ENCODE results near the gene FOXD2.

Gene FOXD2

DNA sequence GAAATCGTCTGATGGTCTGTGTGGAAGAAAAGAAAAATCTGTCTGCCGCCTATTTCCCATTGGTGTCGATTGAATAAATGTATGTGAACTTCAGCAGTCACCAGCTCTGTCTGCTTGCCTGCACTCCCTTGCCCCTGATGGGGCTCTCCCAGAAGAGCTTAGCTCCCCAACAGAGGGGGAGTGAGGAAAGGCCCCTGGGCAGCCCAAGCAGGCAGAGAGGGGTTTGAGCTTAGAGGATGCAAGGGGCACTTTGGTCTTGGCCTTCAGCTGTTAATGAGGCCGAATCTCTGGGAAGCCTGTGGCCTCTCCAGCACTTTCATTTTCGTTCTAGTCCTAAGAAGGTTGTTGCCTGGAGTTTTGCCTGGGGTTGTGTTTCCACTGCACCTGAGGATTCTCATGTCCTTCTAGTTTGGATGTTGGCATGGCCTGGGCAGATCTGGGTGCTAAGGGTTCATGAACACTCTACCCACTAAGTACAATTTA, 2.8 kb downstream of the FOXD2 start:
- H3K36me3 Mint-ChIP-seq (ENCODE audit: low read depth), result peaks cover 3% of the 10 kb centered on the region
- no peak for DNase-seq (ENCODE audit: low spot score)
- no peak overlapping the region for H3K4me3 Mint-ChIP-seq
- no peaks in the 10 kb centered on the region for H3K9me3 Mint-ChIP-seq
- peaks cover 16% of the 10 kb centered on the region for H3K4me1 Mint-ChIP-seq (ENCODE audit: low read depth)
- H3K27me3 Mint-ChIP-seq (ENCODE audit: low read depth), result peaks cover 9% of the 10 kb centered on the region
- H3K27ac Mint-ChIP-seq, result no peak overlapping the region

GRCh38 chr1:47441450-47442106, 3.7 kb downstream of the FOXD2 start:
- DNase-seq (ENCODE audit: low spot score), result no peak
- Mint-ChIP-seq H3K27me3 (ENCODE audit: low read depth) (peaks cover 3% of the 10 kb centered on the region), H3K4me3 (no peak overlapping the region), H3K27ac (no peak overlapping the region), H3K36me3 (ENCODE audit: low read depth) (no peaks in the 10 kb centered on the region), H3K9me3 (no peaks in the 10 kb centered on the region), H3K4me1 (ENCODE audit: low read depth) (peaks cover 10% of the 10 kb centered on the region)

DNA sequence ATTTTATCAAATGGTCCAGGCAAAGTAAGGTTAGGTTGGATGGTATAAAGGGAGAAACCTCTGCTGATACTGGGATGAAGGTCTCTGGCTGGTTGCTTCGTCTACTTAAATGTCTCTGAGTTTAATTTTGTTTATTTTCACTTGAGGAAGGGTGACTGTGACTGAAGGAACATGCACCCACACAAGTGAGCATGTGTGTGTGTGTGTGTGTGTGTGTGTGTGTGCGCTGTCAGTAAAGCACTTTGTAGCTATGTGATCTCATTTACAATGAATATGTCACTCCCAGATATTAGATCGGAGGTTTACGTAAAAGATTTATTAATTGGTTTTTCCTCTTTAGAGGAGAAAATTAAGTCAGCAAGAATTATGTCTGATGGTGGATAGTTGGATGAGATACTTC, 4.4 kb downstream of the FOXD2 start:
- Mint-ChIP-seq H3K27ac (no peak overlapping the region), H3K4me3 (no peak overlapping the region), H3K4me1 (ENCODE audit: low read depth) (peaks cover 9% of the 10 kb centered on the region), H3K36me3 (ENCODE audit: low read depth) (no peaks in the 10 kb centered on the region), H3K27me3 (ENCODE audit: low read depth) (peaks cover 2% of the 10 kb centered on the region), H3K9me3 (no peaks in the 10 kb centered on the region)
- no peak for DNase-seq (ENCODE audit: low spot score)

DNA sequence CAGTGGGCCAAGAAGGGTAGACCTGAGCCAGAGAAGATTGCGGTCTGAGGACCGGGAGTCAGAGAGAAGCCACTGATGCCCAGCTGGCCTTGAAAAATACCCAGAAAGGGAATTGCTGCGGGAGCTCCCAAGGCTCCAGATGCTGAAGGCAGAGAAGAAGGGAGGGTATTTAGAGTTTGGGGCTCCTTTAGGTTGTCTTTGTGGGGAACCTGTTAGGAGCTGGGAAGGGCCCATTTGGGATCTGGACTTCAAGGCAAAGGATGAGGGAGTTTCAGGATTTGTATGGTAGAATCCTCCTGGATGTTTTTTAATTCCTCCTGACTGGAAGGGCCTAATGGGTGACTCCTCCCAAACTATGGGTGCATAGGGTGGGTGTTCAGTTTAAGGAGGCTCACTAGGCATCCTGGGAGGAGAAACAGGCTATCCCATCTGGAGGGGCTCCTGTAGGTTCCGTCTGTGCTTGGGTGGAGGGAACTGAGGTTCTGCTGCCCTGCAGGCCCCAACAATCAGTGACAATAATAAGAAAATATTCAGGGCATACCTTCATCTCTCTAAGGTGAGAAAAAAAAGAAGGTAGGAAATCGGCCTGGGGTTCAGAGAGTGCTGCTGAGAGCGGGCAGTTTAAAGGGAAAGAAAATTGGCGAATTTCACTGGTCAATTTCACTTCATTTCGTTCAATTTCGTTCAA, 5.1 kb downstream of the FOXD2 start:
- peak overlapping the region; percentile 19 for H3K27ac Mint-ChIP-seq
- no peak overlapping the region for H3K4me3 Mint-ChIP-seq
- no peak for DNase-seq (ENCODE audit: low spot score)
- no peaks in the 10 kb centered on the region for H3K36me3 Mint-ChIP-seq (ENCODE audit: low read depth)
- H3K27me3 Mint-ChIP-seq (ENCODE audit: low read depth), result peaks cover 2% of the 10 kb centered on the region
- H3K9me3 Mint-ChIP-seq, result no peaks in the 10 kb centered on the region
- H3K4me1 Mint-ChIP-seq (ENCODE audit: low read depth), result peaks cover 9% of the 10 kb centered on the region

- Mint-ChIP-seq H3K4me1 (ENCODE audit: low read depth) (peaks cover 9% of the 10 kb centered on the region), H3K9me3 (no peaks in the 10 kb centered on the region), H3K4me3 (peak overlapping the region; percentile 72), H3K36me3 (ENCODE audit: low read depth) (no peaks in the 10 kb centered on the region), H3K27me3 (ENCODE audit: low read depth) (no peaks in the 10 kb centered on the region), H3K27ac (peak overlapping the region; percentile 60)
- DNase-seq (ENCODE audit: low spot score), result no peak
Observed at GRCh38 chr1:47443530-47444296, 5.9 kb downstream of the FOXD2 start.

GRCh38 chr1:47444297-47444561, 6.4 kb downstream of the FOXD2 start:
- no peak for DNase-seq (ENCODE audit: low spot score)
- Mint-ChIP-seq H3K4me1 (ENCODE audit: low read depth) (peaks cover 9% of the 10 kb centered on the region), H3K27ac (peak overlapping the region; percentile 60), H3K4me3 (peak overlapping the region; percentile 72), H3K9me3 (no peaks in the 10 kb centered on the region), H3K27me3 (ENCODE audit: low read depth) (no peaks in the 10 kb centered on the region), H3K36me3 (ENCODE audit: low read depth) (no peaks in the 10 kb centered on the region)

- Mint-ChIP-seq H3K36me3 (ENCODE audit: low read depth) (no peaks in the 10 kb centered on the region), H3K4me3 (peak overlapping the region; percentile 72), H3K27me3 (ENCODE audit: low read depth) (no peaks in the 10 kb centered on the region), H3K27ac (peak overlapping the region; percentile 60), H3K4me1 (ENCODE audit: low read depth) (peaks cover 9% of the 10 kb centered on the region), H3K9me3 (no peaks in the 10 kb centered on the region)
- peak; percentile 43 for DNase-seq (ENCODE audit: low spot score)
Observed at GRCh38 chr1:47444562-47445465, 7.0 kb downstream of the FOXD2 start.

- H3K9me3 Mint-ChIP-seq, result no peaks in the 10 kb centered on the region
- H3K27ac Mint-ChIP-seq, result no peak overlapping the region
- H3K4me3 Mint-ChIP-seq, result peak overlapping the region; percentile 30
- H3K27me3 Mint-ChIP-seq (ENCODE audit: low read depth), result peaks cover 10% of the 10 kb centered on the region
- H3K4me1 Mint-ChIP-seq (ENCODE audit: low read depth), result peaks cover 9% of the 10 kb centered on the region
- no peak for DNase-seq (ENCODE audit: low spot score)
- no peaks in the 10 kb centered on the region for H3K36me3 Mint-ChIP-seq (ENCODE audit: low read depth)
Observed at GRCh38 chr1:47445823-47446550, 8.1 kb downstream of the FOXD2 start.

DNA sequence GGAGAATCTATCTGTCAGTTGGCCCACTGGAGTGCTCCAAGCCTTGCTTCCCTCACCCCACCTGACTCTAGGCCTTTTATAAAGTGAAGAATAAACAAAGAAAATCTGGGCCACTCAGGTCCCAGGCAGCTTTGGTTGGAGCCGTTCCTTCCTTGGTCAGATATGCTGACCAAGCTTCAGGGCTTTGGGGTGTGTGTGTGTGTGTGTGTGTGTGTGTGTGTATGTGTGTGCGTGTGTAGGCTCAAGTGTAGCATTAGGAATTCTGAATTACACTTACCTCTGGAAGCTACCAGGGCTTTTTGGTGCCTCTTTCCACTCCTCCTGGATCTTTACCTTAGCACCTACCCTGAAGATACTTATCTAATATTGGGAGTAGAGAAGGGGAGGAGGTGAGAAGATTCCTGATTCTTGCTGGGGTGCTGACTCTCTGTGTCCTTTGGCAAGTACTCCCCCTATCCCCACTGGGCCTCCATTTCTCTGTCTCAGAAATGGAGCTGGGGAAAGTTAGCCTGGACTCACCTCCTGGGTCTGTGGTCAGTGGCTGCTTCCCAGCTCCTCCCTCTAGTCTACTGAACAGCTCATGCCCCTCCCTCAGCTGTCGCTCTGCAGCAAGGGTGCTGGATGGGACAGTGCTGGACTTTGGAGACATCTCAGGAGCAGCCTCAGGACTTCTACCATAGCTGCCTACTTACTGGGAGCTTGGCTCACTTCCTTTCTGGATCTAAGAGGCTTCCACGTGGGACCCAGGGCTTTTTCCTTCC, 10.8 kb downstream of the FOXD2 start:
- no peak overlapping the region for H3K27ac Mint-ChIP-seq
- H3K4me1 Mint-ChIP-seq (ENCODE audit: low read depth), result peaks cover 9% of the 10 kb centered on the region
- DNase-seq (ENCODE audit: low spot score), result no peak
- H3K9me3 Mint-ChIP-seq, result no peaks in the 10 kb centered on the region
- no peak overlapping the region for H3K4me3 Mint-ChIP-seq
- peaks cover 30% of the 10 kb centered on the region for H3K27me3 Mint-ChIP-seq (ENCODE audit: low read depth)
- no peaks in the 10 kb centered on the region for H3K36me3 Mint-ChIP-seq (ENCODE audit: low read depth)

- no peak overlapping the region for H3K27ac Mint-ChIP-seq
- no peaks in the 10 kb centered on the region for H3K36me3 Mint-ChIP-seq (ENCODE audit: low read depth)
- peaks cover 30% of the 10 kb centered on the region for H3K27me3 Mint-ChIP-seq (ENCODE audit: low read depth)
- DNase-seq (ENCODE audit: low spot score), result no peak
- peaks cover 3% of the 10 kb centered on the region for H3K4me1 Mint-ChIP-seq (ENCODE audit: low read depth)
- no peaks in the 10 kb centered on the region for H3K9me3 Mint-ChIP-seq
- no peak overlapping the region for H3K4me3 Mint-ChIP-seq
Observed at GRCh38 chr1:47449822-47450552, 12.1 kb downstream of the FOXD2 start.

DNA sequence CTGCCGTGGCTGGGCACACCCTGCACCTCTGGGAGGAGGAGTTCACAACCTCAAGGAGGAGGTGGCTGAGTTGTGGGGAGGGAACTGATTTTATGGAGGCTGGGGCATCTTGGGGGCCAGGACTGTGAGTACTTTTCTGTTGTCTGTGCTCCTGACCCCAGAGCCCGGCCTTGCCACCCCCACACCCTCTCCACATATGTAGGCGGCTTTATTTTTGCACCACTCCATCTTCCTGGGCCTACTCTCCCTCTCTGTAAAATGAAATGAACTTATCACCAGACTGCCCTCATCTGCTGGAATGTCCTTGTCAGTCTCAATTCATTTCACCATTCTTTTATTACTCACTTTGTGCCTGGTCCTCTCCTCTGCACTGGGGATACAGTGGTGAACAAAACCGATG, 12.8 kb downstream of the FOXD2 start:
- H3K4me1 Mint-ChIP-seq (ENCODE audit: low read depth), result no peaks in the 10 kb centered on the region
- H3K27ac Mint-ChIP-seq, result no peak overlapping the region
- no peaks in the 10 kb centered on the region for H3K9me3 Mint-ChIP-seq
- H3K4me3 Mint-ChIP-seq, result no peak overlapping the region
- H3K36me3 Mint-ChIP-seq (ENCODE audit: low read depth), result no peaks in the 10 kb centered on the region
- H3K27me3 Mint-ChIP-seq (ENCODE audit: low read depth), result peaks cover 30% of the 10 kb centered on the region
- no peak for DNase-seq (ENCODE audit: low spot score)

DNA sequence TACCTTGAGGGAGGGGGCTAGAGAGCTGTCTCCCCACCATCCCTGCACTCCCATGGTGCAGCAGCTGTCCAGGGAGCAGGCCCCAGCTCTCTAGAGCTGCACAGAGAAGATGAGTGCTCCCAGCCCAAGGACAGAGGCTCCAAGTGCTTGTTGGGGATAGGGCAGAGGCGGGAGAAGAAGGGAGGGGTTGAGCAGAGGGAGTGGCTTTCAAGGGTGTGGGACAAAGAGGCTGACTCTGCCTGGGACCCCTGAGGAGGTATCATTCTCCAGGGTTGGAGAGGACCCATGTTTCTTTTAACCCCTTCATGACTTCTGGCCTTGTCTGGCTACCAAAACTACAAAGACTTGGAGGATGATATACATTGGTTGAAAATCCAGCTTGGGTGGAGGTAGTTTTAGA, 14.6 kb downstream of the FOXD2 start:
- H3K4me1 Mint-ChIP-seq (ENCODE audit: low read depth), result no peaks in the 10 kb centered on the region
- no peak overlapping the region for H3K4me3 Mint-ChIP-seq
- DNase-seq (ENCODE audit: low spot score), result no peak
- H3K27ac Mint-ChIP-seq, result no peak overlapping the region
- no peaks in the 10 kb centered on the region for H3K36me3 Mint-ChIP-seq (ENCODE audit: low read depth)
- H3K9me3 Mint-ChIP-seq, result no peaks in the 10 kb centered on the region
- peaks cover 30% of the 10 kb centered on the region for H3K27me3 Mint-ChIP-seq (ENCODE audit: low read depth)

Measured in T-helper 2 cell treated with Interferon-gamma antibody and Interleukin-4, amounts not matched to agents 5 μg/mL and 100 μg/mL, for 36 hours (primary cell).